H9 (cell line): ENCODE measurements around the gene ZKSCAN4. TPM values are rescaled to one million over a fixed set of nuclear protein-coding genes. Genes with fewer than 3 reads are reported as not detected.

Source experiments
- DNase-seq: peaks from one replicate; pipeline ENCODE4 v3.0.0-alpha.2; 2017
- H2AFZ ChIP-seq: one replicate; pipeline ENCODE4 v1.6.1; 2013; ENCODE audit warnings: mild to moderate bottlenecking, low read length, control low read depth, moderate library complexity
- H2AK5ac ChIP-seq: 2 replicates; pipeline ENCODE4 v1.6.1; 2013; ENCODE audit warnings: low read length, control low read depth, mixed read lengths; ENCODE audit not compliant: insufficient read length
- H2BK120ac ChIP-seq: one replicate; pipeline ENCODE4 v1.6.1; 2013; ENCODE audit warnings: low read depth, mild to moderate bottlenecking, low read length, control low read depth, inconsistent platforms; ENCODE audit not compliant: poor library complexity, severe bottlenecking
- H2BK12ac ChIP-seq: 2 replicates; pipeline ENCODE4 v1.6.1; 2013; ENCODE audit warnings: low read length, control low read depth, mixed read lengths, low read depth; ENCODE audit not compliant: insufficient read length
- H2BK15ac ChIP-seq: 2 replicates; pipeline ENCODE4 v1.6.1; 2013; ENCODE audit warnings: low read depth, low read length, control low read depth
- H2BK20ac ChIP-seq: one replicate; pipeline ENCODE4 v1.6.1; 2013; ENCODE audit warnings: low read depth, mild to moderate bottlenecking, low read length, control low read depth, inconsistent platforms; ENCODE audit not compliant: poor library complexity, severe bottlenecking
- H2BK5ac ChIP-seq: 2 replicates; pipeline ENCODE4 v1.6.1; 2013; ENCODE audit warnings: low read length, control low read depth, mixed read lengths; ENCODE audit not compliant: insufficient read length
- H3K14ac ChIP-seq: 2 replicates; pipeline ENCODE4 v1.6.1; 2013; ENCODE audit warnings: low read length, control low read depth; ENCODE audit not compliant: insufficient read depth
- H3K18ac ChIP-seq: 2 replicates; pipeline ENCODE4 v1.6.1; 2013; ENCODE audit warnings: low read depth, mild to moderate bottlenecking, mixed read lengths, low read length, control low read depth; ENCODE audit not compliant: insufficient read length
- H3K23ac ChIP-seq: 2 replicates; pipeline ENCODE4 v1.6.1; 2013; ENCODE audit warnings: low read length, control low read depth, mixed read lengths, low read depth; ENCODE audit not compliant: insufficient read length
- H3K23me2 ChIP-seq: 2 replicates; pipeline ENCODE4 v1.6.1; 2013; ENCODE audit warnings: low read depth, mild to moderate bottlenecking, mixed read lengths, low read length, control low read depth; ENCODE audit not compliant: insufficient read length, poor library complexity, severe bottlenecking
- H3K27ac ChIP-seq: 2 replicates; pipeline ENCODE4 v1.5.1; 2013; ENCODE audit warnings: low read length, control low read depth, mixed read lengths, low read depth; ENCODE audit not compliant: insufficient read length
- H3K27me3 ChIP-seq: 2 replicates; pipeline ENCODE4 v1.6.1; 2013; ENCODE audit warnings: low read length, control low read depth, inconsistent platforms; ENCODE audit not compliant: insufficient read depth
- H3K4ac ChIP-seq: 2 replicates; pipeline ENCODE4 v1.6.1; 2013; ENCODE audit warnings: low read depth, mild to moderate bottlenecking, control low read depth, inconsistent platforms, low read length, moderate library complexity
- H3K4me1 ChIP-seq: 2 replicates; pipeline ENCODE4 v1.6.1; 2013; ENCODE audit warnings: low read length, control low read depth, inconsistent platforms; ENCODE audit not compliant: insufficient read depth
- H3K4me2 ChIP-seq: 2 replicates; pipeline ENCODE4 v1.6.1; 2013; ENCODE audit warnings: low read length, control low read depth, mixed read lengths; ENCODE audit not compliant: insufficient read length, insufficient read depth
- H3K56ac ChIP-seq: 2 replicates; pipeline ENCODE4 v1.6.1; 2013; ENCODE audit warnings: low read depth, mild to moderate bottlenecking, mixed read lengths, low read length, control low read depth; ENCODE audit not compliant: insufficient read length
- H3K79me1 ChIP-seq: 2 replicates; pipeline ENCODE4 v1.6.1; 2013; ENCODE audit warnings: low read depth, mild to moderate bottlenecking, moderate library complexity, low read length, control low read depth, inconsistent platforms; ENCODE audit not compliant: insufficient read depth, poor library complexity, severe bottlenecking
- H3K79me2 ChIP-seq: 2 replicates; pipeline ENCODE4 v1.6.1; 2013; ENCODE audit warnings: low read length, control low read depth, inconsistent platforms; ENCODE audit not compliant: insufficient read depth
- H3K9ac ChIP-seq: 2 replicates; pipeline ENCODE4 v1.6.1; 2013; ENCODE audit warnings: low read length, control low read depth, mixed read lengths; ENCODE audit not compliant: insufficient read length; ENCODE audit errors: extremely low read depth
- H3K9me3 ChIP-seq: one replicate; pipeline ENCODE4 v1.6.1; 2013; ENCODE audit warnings: low read depth, low read length, inconsistent platforms; ENCODE audit not compliant: control insufficient read depth
- H3T11ph ChIP-seq: one replicate; pipeline ENCODE4 v1.6.1; 2013; ENCODE audit warnings: mild to moderate bottlenecking, low read length, control low read depth, inconsistent platforms
- H4K20me1 ChIP-seq: one replicate; pipeline ENCODE4 v1.6.1; 2013; ENCODE audit not compliant: control insufficient read depth, insufficient read length, insufficient read depth
- H4K5ac ChIP-seq: 2 replicates; pipeline ENCODE4 v1.6.1; 2013; ENCODE audit warnings: low read depth, mild to moderate bottlenecking, mixed read lengths, low read length, control low read depth; ENCODE audit not compliant: insufficient read length
- H4K8ac ChIP-seq: replicated peaks from 2 replicates; pipeline ENCODE4 v1.6.1; 2013; ENCODE audit warnings: low read length, control low read depth, mixed read lengths, low read depth; ENCODE audit not compliant: insufficient read length
- H4K91ac ChIP-seq: 2 replicates; pipeline ENCODE4 v1.6.1; 2013; ENCODE audit warnings: low read depth, mild to moderate bottlenecking, moderate library complexity, mixed read lengths, low read length, control low read depth; ENCODE audit not compliant: insufficient read length
- H3K27ac Mint-ChIP-seq, 3 experiments: 2 replicates in 2 of 3; 3 replicates in 1 of 3; pipeline ENCODE4 v1.8.0; 2020 to 2021; ENCODE audit warnings: mixed read lengths in 3 of 3, mild to moderate bottlenecking in 1 of 3, moderate library complexity in 1 of 3
- H3K27me3 Mint-ChIP-seq: 2 replicates; pipeline ENCODE4 v1.8.0; 2021; ENCODE audit warnings: low read depth, mild to moderate bottlenecking, moderate library complexity, mixed read lengths
- H3K36me3 Mint-ChIP-seq, 3 experiments: 2 replicates in 2 of 3; 3 replicates in 1 of 3; pipeline ENCODE4 v1.8.0; 2020 to 2021; ENCODE audit warnings: low read depth in 3 of 3, mixed read lengths in 3 of 3; ENCODE audit not compliant: insufficient read depth in 1 of 3
- H3K4me1 Mint-ChIP-seq, 2 experiments: 2 replicates each; pipeline ENCODE4 v1.8.0; 2020; ENCODE audit warnings: mixed read lengths in 2 of 2
- H3K4me3 Mint-ChIP-seq, 2 experiments: 2 replicates in 1 of 2; 3 replicates in 1 of 2; pipeline ENCODE4 v1.8.0; 2020 to 2021; ENCODE audit warnings: mild to moderate bottlenecking in 2 of 2, mixed read lengths in 2 of 2, moderate library complexity in 1 of 2
- H3K9me3 Mint-ChIP-seq, 2 experiments: 2 replicates in 1 of 2; 3 replicates in 1 of 2; pipeline ENCODE4 v1.8.0; 2020; ENCODE audit warnings: mild to moderate bottlenecking in 2 of 2, mixed read lengths in 2 of 2, moderate library complexity in 1 of 2
- WGBS: extraction: QIAGEN DNeasy Blood & Tissue Kit; methylation state at CpG from one replicate; pipeline ENCODE4 v1.1.7; 2013; ENCODE audit warnings: missing lambda C conversion rate, low lambda C conversion rate, mixed read lengths; ENCODE audit not compliant: insufficient read length; ENCODE audit errors: extremely low coverage; 5-methylcytosine and 5-hydroxymethylcytosine counted together
- total RNA-seq: library from RNA; stranded (reverse); gene quantifications from 2 replicates; pipeline ENCODE4 v1.2.1, GENCODE V29; 2021
- TF ChIP-seq, protein P1 (sequence below): fragments of 200-600 bp; sonication (generic); conservative IDR thresholded peaks from 3 replicates; pipeline ENCODE4 v1.8.0; 2021; ENCODE audit warnings: antibody characterized with exemption, mild to moderate bottlenecking

Gene ZKSCAN4
- total RNA-seq, 1 experiment from 2014 or later = 8.8 TPM

DNA sequence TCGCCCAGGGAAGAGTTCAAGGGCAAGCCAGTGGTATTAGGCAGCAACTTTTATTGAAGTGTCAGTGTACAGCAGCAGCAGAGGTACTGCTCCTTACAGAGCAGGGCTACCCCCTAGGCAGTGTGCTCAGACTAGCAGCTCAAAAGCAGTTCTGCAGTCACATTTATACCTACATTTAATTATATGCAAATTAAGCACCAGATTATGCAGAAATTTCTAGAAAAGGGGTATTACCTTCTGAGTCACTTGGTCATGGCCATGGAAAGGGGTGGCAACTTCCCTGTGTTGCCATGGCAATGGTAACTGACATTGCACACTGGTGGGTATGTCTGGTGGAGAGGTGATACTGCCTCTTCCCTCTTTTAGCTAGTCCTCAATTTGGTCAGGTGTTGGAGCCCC lies 2.1 kb upstream of the ZKSCAN4 start:
- Histone ChIP-seq H3K23ac (no peak overlapping the region), H2AFZ (no peak overlapping the region)

More for the DNA sequence above, 2.1 kb upstream of the ZKSCAN4 start:
- H3K4me2 ChIP-seq = no peak overlapping the region
- H4K91ac ChIP-seq = no peak overlapping the region
- Mint-ChIP-seq H3K36me3 (peaks cover 0 to 7% (median 0%) of the 10 kb centered on the region in 3 experiments; a peak in 2 of 7 replicates), H3K4me3 (no peak overlapping the region), H3K9me3 (no peaks in the 10 kb centered on the region), H3K27me3 (peaks cover 5% of the 10 kb centered on the region), H3K27ac (no peak overlapping the region), H3K4me1 (peaks cover 13 to 14% of the 10 kb centered on the region in 2 experiments)
- no peak for DNase-seq
- H3K27ac ChIP-seq = no peak overlapping the region
- H3K56ac ChIP-seq = no peak overlapping the region
- no peak overlapping the region for H3K4ac ChIP-seq
- no peak overlapping the region for H2BK5ac ChIP-seq
- no peak overlapping the region for H3K14ac ChIP-seq
- H3T11ph ChIP-seq = no peak overlapping the region
- H2BK15ac ChIP-seq = no peak overlapping the region
- H3K9ac ChIP-seq = no peak overlapping the region
- no CpG with 5 or more reads among the region's 1 CpG for WGBS
- TF ChIP-seq, protein P1, sequence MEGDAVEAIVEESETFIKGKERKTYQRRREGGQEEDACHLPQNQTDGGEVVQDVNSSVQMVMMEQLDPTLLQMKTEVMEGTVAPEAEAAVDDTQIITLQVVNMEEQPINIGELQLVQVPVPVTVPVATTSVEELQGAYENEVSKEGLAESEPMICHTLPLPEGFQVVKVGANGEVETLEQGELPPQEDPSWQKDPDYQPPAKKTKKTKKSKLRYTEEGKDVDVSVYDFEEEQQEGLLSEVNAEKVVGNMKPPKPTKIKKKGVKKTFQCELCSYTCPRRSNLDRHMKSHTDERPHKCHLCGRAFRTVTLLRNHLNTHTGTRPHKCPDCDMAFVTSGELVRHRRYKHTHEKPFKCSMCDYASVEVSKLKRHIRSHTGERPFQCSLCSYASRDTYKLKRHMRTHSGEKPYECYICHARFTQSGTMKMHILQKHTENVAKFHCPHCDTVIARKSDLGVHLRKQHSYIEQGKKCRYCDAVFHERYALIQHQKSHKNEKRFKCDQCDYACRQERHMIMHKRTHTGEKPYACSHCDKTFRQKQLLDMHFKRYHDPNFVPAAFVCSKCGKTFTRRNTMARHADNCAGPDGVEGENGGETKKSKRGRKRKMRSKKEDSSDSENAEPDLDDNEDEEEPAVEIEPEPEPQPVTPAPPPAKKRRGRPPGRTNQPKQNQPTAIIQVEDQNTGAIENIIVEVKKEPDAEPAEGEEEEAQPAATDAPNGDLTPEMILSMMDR = no peak
- no peaks in the 10 kb centered on the region for H4K20me1 ChIP-seq
- H2BK120ac ChIP-seq = no peak overlapping the region
- H3K79me1 ChIP-seq = no peaks in the 10 kb centered on the region
- peaks cover 3% of the 10 kb centered on the region; the same call in 1 of the 2 replicates for H3K79me2 ChIP-seq
- no peak overlapping the region for H2BK20ac ChIP-seq
- H3K4me1 ChIP-seq = no peaks in the 10 kb centered on the region
- H4K8ac ChIP-seq = no peak overlapping the region
- no peaks in the 10 kb centered on the region for H3K9me3 ChIP-seq
- H2BK12ac ChIP-seq = no peak overlapping the region
- H3K23me2 ChIP-seq = peaks cover 4% of the 10 kb centered on the region
- H3K27me3 ChIP-seq = no peaks in the 10 kb centered on the region
- no peak overlapping the region for H4K5ac ChIP-seq
- no peak overlapping the region for H2AK5ac ChIP-seq
- no peak overlapping the region for H3K18ac ChIP-seq
